Stimulated activated CD4-positive, alpha-beta T cell treated with anti-CD3 and anti-CD28 coated beads, TNF-alpha, amount 100 ng/mL, for 4 hours (primary cell): ENCODE results near the gene COP1.

ENCODE experiments used
- DNase-seq, 3 experiments: peaks; one replicate each; pipeline ENCODE4 v3.0.0-alpha.2; 2020; ENCODE audit warnings: low read depth in 3 of 3

COP1 gene

GRCh38 chr1:175968486-175969172 is 238.5 kb downstream of the COP1 start:
- DNase-seq, result no peak

- no peak for DNase-seq
Measured at GRCh38 chr1:175963740-175964139, 243.3 kb downstream of the COP1 start.

- DNase-seq, result no peak
Measured at GRCh38 chr1:175960169-175960568, 246.9 kb downstream of the COP1 start.

GRCh38 chr1:175951627-175952026 is 255.5 kb downstream of the COP1 start:
- DNase-seq, result no peak

- DNase-seq, result no peak
Measured at GRCh38 chr1:175947771-175948170, 259.3 kb downstream of the COP1 start.

- no peak for DNase-seq
Measured at GRCh38 chr1:175944591-175944990, 262.5 kb downstream of the COP1 start.

GRCh38 chr1:175941164-175941563 is 265.9 kb downstream of the COP1 start:
- no peak for DNase-seq

- DNase-seq, result no peak
Measured at GRCh38 chr1:175936736-175937135, 270.4 kb downstream of the COP1 start.

- no peak for DNase-seq
Measured at GRCh38 chr1:175935566-175936115, 271.4 kb downstream of the COP1 start.

GRCh38 chr1:175935166-175935565 is 271.9 kb downstream of the COP1 start:
- no peak for DNase-seq

GRCh38 chr1:175933801-175934200 is 273.3 kb downstream of the COP1 start:
- no peak for DNase-seq

- no peak for DNase-seq
Measured at GRCh38 chr1:175927944-175928343, 279.1 kb downstream of the COP1 start.

GRCh38 chr1:175922254-175922881 is 284.7 kb downstream of the COP1 start:
- DNase-seq, result no peak

GRCh38 chr1:175920381-175920780 is 286.7 kb downstream of the COP1 start:
- no peak for DNase-seq

- DNase-seq, result no peak
Measured at GRCh38 chr1:175919001-175919400, 288.1 kb downstream of the COP1 start.

- DNase-seq, result no peak
Measured at GRCh38 chr1:175918364-175918801, 288.7 kb downstream of the COP1 start.

- no peak for DNase-seq
Measured at GRCh38 chr1:175914115-175914514, 293.0 kb downstream of the COP1 start.

- DNase-seq, result no peak
Measured at GRCh38 chr1:175911138-175911537, 295.9 kb downstream of the COP1 start.

- DNase-seq, result no peak
Measured at GRCh38 chr1:175906370-175906769, 300.7 kb downstream of the COP1 start.

GRCh38 chr1:175904808-175905207 is 302.3 kb downstream of the COP1 start:
- no peak for DNase-seq

GRCh38 chr1:175902281-175902680 is 304.8 kb downstream of the COP1 start:
- DNase-seq, result no peak

- no peak for DNase-seq
Measured at GRCh38 chr1:175901076-175901836, 305.8 kb downstream of the COP1 start.

GRCh38 chr1:175900171-175900570 is 306.9 kb downstream of the COP1 start:
- DNase-seq, result no peak
